Heart right ventricle (tissue), 16 donors: Measurements from ENCODE around the gene RHD. TPM values are rescaled to one million over a fixed set of nuclear protein-coding genes. Genes with fewer than 3 reads are reported as not detected.

Experiments
- ATAC-seq, 8 donors: fragments of 200-7000 bp; cut with Tn5 transposase; one replicate each; pipeline ENCODE4 v1.9.1; 2020; ENCODE audit warnings: mild to moderate bottlenecking in 8 of 8, moderate library complexity in 8 of 8, moderate number of reproducible peaks in 1 of 8
- DNase-seq, 2 donors: peaks; one replicate each; pipeline ENCODE4 v3.0.0-alpha.2; 2020
- H3K27ac ChIP-seq, 10 donors: fragments of 200-600 bp; sonication (generic) in 2 of 10; one replicate each; pipeline versions ENCODE4 v1.5.0 to v1.8.0; 2020 to 2022; ENCODE audit warnings: mild to moderate bottlenecking in 3 of 10
- H3K27me3 ChIP-seq, 7 donors: fragments of 200-600 bp; one replicate each; pipeline ENCODE4 v1.8.0; 2021 to 2022; ENCODE audit warnings: mild to moderate bottlenecking in 2 of 7
- H3K36me3 ChIP-seq, 9 donors: fragments of 200-600 bp; sonication (generic) in 1 of 9; one replicate each; pipeline versions ENCODE4 v1.5.0 to v1.8.0; 2020 to 2022; ENCODE audit warnings: mild to moderate bottlenecking in 2 of 9
- H3K4me1 ChIP-seq, 9 donors: fragments of 200-600 bp; sonication (generic) in 1 of 9; one replicate each; pipeline versions ENCODE4 v1.5.0 to v1.8.0; 2020 to 2022; ENCODE audit warnings: mild to moderate bottlenecking in 4 of 9
- H3K4me3 ChIP-seq, 10 donors: fragments of 200-600 bp; sonication (generic) in 2 of 10; one replicate each; pipeline versions ENCODE4 v1.5.0 to v1.8.0; 2020 to 2022; ENCODE audit warnings: mild to moderate bottlenecking in 7 of 10, moderate library complexity in 2 of 10
- H3K9me3 ChIP-seq, 11 donors: fragments of 200-600 bp in 10 of 11; sonication (generic) in 2 of 11; one replicate each; pipeline versions ENCODE4 v1.5.0 to v1.8.0; 2013 to 2022; ENCODE audit warnings: mild to moderate bottlenecking in 2 of 11, control low read depth in 1 of 11, moderate library complexity in 1 of 11
- WGBS, 2 donors: extraction: QIAGEN DNeasy Blood & Tissue Kit; methylation state at CpG; one replicate each; pipeline ENCODE4 v1.1.7; 2013; ENCODE audit warnings: inconsistent platforms in 1 of 2; 5-methylcytosine and 5-hydroxymethylcytosine counted together
- intact Hi-C, 10 donors: fragments of 100-400 bp; cut with DNase I; formaldehyde crosslinking; loops; one replicate each; pipeline versions ENCODE4 v1.11.1 to v1.14.2; 2022
- polyA plus RNA-seq, 2 donors: library from polyadenylated mRNA; stranded (reverse); fragments of 200-250 nt; gene quantifications; one replicate each; pipeline ENCODE4 v1.2.3, GENCODE V29; 2013
- total RNA-seq, 10 donors: library from RNA; stranded (reverse); fragmentation: NEBNext Ultra II Directional in 3 of 10; extraction: Animal tissue kit (Norgen Biotek cat#: 25700) in 3 of 10; gene quantifications; one replicate each; pipeline versions ENCODE4 v1.2.1 to v1.2.4, GENCODE V29; 2021 to 2023
- TF ChIP-seq, protein P1 (sequence below), 9 donors: fragments of 200-600 bp; sonication (generic) in 2 of 9; IDR thresholded peaks; one replicate each; pipeline versions ENCODE4 v1.5.0 to v1.8.0; 2021 to 2022; ENCODE audit warnings: antibody characterized with exemption in 9 of 9, mild to moderate bottlenecking in 5 of 9, moderate library complexity in 1 of 9
- donor health status: Arrhythmogenic right ventricular cardiomyopathy.
- donor health status: ischemic (EF 13 %, LVEDD 7.1; RV severe dilation, severe dysfunction).
- donor health status: healthy with polysubstance abuse.
- donor health status: DM: no; HTN: yes; CAD: no.
- donor health status: DM: no; HTN: no; CAD: no.
- donor health status: ischemic (EF 25% LVEDD 6.9; RV normal size, moderate dysfunction).
- donor health status: ischemic (EF 25% LVEDD 5.7; RV mildly dilated, moderate dysfunction).
- donor health status: healthy.
- donor health status: DM: yes; HTN: yes; CAD: no.
- donor health status: Ischemic cardiomyopathy.
- donor health status: ischemic (EF 35%, LVEDD 5.7; RV mildly dilated, moderate dysfunction).
- donor health status: nonischemic (EF 11% LVEDD 7.7; RV severe dilation, severe dysfunction).
- donor health status: DM: yes; HTN: yes; CAD: no.
- donor health status: PGD.
- donor health status: ischemic (EF 29% LVEDD 5.4; RV normal size, mild dysfunction).
- donor health status: nonischemic (EF 23%, LVEDD 6.1; RV moderate dilation, normal function).

RHD gene
- total and polyA plus RNA-seq, 12 donors = 0.11 TPM; not detected in 11

DNA sequence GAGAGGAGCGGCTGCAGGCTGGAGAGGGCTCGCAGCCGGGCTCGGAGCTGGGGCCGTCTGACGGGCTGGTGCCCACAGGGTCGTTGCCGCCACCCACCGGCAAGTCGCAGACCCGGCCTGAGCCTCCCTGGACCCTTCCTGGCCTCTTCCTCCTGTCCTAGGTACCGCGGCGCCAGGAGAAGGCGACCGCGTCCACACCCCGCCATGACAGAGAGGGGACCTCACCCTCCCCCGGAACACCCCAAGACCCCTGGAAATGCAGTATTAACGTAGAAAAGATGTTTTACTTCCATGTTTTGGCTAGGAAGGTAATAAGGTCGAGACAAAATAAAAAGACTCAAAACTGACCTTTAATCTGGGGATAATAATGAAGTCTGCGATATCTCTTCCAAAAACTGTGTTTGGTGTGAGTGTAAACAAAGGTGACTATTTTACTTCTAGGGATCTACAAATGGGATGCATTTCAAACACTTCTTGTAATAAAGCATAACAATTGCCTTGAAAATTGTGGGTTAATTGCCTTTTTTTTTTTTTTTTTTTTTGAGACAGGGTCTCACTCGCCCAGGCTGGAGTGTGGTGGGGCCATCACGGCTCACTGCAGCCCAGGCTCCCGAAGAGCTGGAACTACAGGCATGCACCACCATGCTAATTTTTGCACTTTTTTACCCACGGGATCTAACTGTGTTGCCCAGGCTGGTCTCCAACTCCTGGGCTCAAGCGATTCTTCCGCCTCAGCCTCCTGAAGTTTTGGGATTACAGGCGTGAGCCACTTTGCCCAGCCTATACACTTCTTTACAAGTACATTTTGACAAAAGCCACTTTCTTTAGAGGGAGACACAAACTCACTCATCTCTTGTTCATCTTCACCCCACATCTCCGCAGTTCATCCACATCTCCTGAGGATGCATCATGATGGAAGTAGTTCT lies 24.2 kb upstream of the RHD start:
- H3K27me3 ChIP-seq = no peaks in the 10 kb centered on the region
- peak overlapping the region; percentile 67 to 100 (median 99) for H3K27ac ChIP-seq
- peaks cover 0 to 36% (median 25%) of the 10 kb centered on the region in 9 donors for H3K36me3 ChIP-seq
- intact Hi-C loops = loop anchor here in 2 of 10 donors (5.0 to 10.0 kb wide), 3 partner anchors 89 to 567 kb away; partner anchors contain the start of genes MTFR1L (in 1 of the 2) and TMEM50A (in 1 of the 2)
- H3K9me3 ChIP-seq = no peaks in the 10 kb centered on the region
- peak overlapping the region; percentile 76 to 96 (median 85) for H3K4me3 ChIP-seq
- DNase-seq = no peak
- no peak for ATAC-seq
- peaks cover 2 to 40% (median 34%) of the 10 kb centered on the region in 9 donors for H3K4me1 ChIP-seq
- WGBS, 2 donors = 23 to 25% methylated on average over 30 of the region's 30 CpGs
- TF ChIP-seq, protein P1, sequence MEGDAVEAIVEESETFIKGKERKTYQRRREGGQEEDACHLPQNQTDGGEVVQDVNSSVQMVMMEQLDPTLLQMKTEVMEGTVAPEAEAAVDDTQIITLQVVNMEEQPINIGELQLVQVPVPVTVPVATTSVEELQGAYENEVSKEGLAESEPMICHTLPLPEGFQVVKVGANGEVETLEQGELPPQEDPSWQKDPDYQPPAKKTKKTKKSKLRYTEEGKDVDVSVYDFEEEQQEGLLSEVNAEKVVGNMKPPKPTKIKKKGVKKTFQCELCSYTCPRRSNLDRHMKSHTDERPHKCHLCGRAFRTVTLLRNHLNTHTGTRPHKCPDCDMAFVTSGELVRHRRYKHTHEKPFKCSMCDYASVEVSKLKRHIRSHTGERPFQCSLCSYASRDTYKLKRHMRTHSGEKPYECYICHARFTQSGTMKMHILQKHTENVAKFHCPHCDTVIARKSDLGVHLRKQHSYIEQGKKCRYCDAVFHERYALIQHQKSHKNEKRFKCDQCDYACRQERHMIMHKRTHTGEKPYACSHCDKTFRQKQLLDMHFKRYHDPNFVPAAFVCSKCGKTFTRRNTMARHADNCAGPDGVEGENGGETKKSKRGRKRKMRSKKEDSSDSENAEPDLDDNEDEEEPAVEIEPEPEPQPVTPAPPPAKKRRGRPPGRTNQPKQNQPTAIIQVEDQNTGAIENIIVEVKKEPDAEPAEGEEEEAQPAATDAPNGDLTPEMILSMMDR (IDR thresholded peaks at IDR 0.05) = peak in 3 of 9 donors; percentile 13 to 29 (median 24)

DNA sequence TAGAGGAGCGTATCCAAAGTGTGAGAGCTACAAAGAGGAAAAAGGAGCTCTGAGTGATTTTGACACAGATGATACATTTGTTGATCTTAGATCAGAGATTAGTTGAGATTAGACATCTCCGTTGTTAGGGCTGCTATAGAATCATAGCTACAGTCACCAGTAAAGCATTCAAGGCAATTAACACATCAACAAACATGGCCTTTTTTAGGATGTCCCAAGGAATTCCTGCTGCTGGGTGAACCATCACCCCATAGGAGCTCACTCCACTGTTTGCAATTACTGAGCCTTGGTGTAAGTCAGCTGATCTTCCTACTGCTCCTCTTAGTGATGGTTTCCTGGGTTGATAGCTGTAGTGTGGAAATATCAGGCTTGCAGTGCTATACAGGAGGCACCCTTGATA lies 18.4 kb upstream of the RHD start:
- intact Hi-C loops = no loop called here
- H3K27me3 ChIP-seq = no peaks in the 10 kb centered on the region
- H3K4me1 ChIP-seq = peaks cover 0 to 9% (median 0%) of the 10 kb centered on the region in 9 donors
- WGBS, 2 donors = 87 to 96% methylated on average over 2 of the region's 2 CpGs
- H3K27ac ChIP-seq = no peak overlapping the region
- DNase-seq (no peak), ATAC-seq (no peak)
- H3K4me3 ChIP-seq = no peak overlapping the region
- H3K36me3 ChIP-seq = peaks cover 0 to 3% (median 0%) of the 10 kb centered on the region in 9 donors
- TF ChIP-seq, protein P1 (IDR thresholded peaks at IDR 0.05) = no peak
- H3K9me3 ChIP-seq = no peaks in the 10 kb centered on the region

DNA sequence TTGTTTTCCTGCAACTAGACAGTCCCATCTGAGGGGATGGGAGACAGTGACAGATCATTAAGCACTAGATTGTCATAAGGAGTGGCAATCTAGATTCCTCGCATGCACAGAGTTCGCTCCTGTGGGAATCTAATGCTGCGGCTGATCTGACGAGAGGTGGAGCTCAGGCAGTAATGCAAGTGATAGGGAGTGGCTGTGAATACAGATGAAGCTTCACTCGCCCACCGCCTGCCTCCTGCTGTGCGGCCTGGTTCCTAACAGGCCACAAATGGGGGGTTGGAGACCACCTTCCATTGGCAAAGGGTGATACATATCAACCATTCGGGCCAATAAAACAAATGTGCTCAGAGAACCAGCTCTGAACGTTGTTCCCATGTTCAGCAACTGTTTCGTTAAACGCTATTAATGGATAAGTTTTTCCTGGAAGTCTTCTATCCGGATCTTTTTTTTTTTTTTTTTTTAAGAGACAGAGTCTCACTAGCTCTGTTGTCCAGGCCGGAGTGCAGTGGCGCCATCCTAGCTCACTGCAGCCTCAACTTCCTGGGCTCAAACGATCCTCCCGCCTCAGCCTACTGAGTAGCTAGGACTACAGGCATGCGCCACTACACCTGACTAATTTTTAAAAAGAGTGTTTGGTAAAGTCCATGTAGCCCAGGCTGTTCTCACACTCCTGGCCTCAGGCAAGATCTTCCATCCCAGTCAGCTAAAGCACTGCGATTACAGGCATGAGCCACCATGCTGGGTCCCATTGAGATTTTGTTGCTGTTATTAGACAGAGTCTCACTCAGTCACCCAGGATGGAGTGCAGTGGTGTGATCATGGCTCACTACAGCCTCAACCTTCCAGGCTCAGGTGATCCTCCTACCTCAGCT lies 16.4 kb upstream of the RHD start:
- Histone ChIP-seq H3K4me1 (peaks cover 0 to 20% (median 8%) of the 10 kb centered on the region in 9 donors), H3K27me3 (no peaks in the 10 kb centered on the region), H3K9me3 (no peaks in the 10 kb centered on the region), H3K27ac (no peak overlapping the region), H3K4me3 (no peak overlapping the region), H3K36me3 (peaks cover 0 to 3% (median 0%) of the 10 kb centered on the region in 9 donors)
- WGBS, 2 donors = 76 to 88% methylated on average over 18 of the region's 18 CpGs
- intact Hi-C loops = no loop called here
- DNase-seq (no peak), ATAC-seq (no peak)
- TF ChIP-seq, protein P1 (IDR thresholded peaks at IDR 0.05) = no peak

DNA sequence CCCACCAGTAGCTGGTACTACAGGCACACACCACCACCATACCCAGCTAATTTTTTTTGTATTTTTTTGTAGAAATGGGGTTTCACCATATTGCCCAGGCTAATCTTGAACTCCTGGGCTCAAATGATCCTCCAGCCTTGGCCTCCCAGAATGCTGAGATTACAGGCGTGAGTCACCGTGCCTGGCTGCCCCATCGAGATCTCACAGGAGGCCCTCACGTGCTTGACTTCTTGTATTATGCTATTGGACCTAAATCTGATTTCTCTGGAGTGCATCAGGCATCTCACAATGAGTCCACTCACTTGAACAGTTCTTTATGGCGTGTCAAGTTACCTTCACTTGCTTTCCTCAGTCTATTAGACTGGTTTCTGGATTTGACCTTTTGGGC lies 15.7 kb upstream of the RHD start:
- TF ChIP-seq, protein P1 (IDR thresholded peaks at IDR 0.05) = no peak
- Histone ChIP-seq H3K9me3 (no peaks in the 10 kb centered on the region), H3K27me3 (no peaks in the 10 kb centered on the region), H3K4me3 (no peak overlapping the region), H3K36me3 (peaks cover 0 to 3% (median 0%) of the 10 kb centered on the region in 9 donors), H3K27ac (no peak overlapping the region), H3K4me1 (peaks cover 0 to 21% (median 8%) of the 10 kb centered on the region in 9 donors)
- 87 to 91% methylated on average over 5 of the region's 5 CpGs for WGBS, 2 donors
- no peak for ATAC-seq
- intact Hi-C loops = no loop called here
- no peak for DNase-seq
